GM12874 (cell line): Measurements from ENCODE around the gene MRTFA.

Experiments
- CTCF ChIP-seq: IDR thresholded peaks from 2 replicates; pipeline ENCODE4 v1.5.1; 2011; ENCODE audit warnings: low read depth, mild to moderate bottlenecking, control low read depth, low read length, moderate library complexity; ENCODE audit not compliant: insufficient read depth

Gene MRTFA

GRCh38 chr22:40462195-40462984, 174.1 kb downstream of the MRTFA start:
- no peak for TF ChIP-seq CTCF

- TF ChIP-seq CTCF: no peak
Observed at GRCh38 chr22:40453671-40454070, 182.8 kb downstream of the MRTFA start.

- no peak for TF ChIP-seq CTCF
Observed at GRCh38 chr22:40452730-40453487, 183.6 kb downstream of the MRTFA start.

DNA sequence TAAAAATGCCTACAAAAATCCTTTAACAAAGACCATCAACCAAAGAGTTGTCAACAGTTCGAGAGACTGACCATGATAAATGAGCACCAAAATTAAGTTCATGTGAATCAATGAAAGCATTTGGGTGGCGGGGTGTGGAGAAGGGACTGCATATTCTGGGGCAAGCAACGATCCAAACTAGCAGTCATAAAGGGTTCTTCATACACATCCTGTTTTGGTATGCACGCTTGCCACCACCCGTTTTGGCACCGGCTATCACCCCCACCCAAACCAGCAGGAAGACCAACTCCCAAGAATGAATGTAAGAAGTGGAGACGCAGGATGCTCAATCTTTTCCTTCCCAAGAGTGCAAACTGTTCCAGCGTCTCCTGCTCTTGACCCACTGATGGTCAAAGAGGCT, 185.3 kb downstream of the MRTFA start:
- no peak for TF ChIP-seq CTCF

- TF ChIP-seq CTCF: no peak
Observed at GRCh38 chr22:40450616-40451015, 185.9 kb downstream of the MRTFA start.

GRCh38 chr22:40449676-40450035, 186.9 kb downstream of the MRTFA start:
- TF ChIP-seq CTCF: no peak

DNA sequence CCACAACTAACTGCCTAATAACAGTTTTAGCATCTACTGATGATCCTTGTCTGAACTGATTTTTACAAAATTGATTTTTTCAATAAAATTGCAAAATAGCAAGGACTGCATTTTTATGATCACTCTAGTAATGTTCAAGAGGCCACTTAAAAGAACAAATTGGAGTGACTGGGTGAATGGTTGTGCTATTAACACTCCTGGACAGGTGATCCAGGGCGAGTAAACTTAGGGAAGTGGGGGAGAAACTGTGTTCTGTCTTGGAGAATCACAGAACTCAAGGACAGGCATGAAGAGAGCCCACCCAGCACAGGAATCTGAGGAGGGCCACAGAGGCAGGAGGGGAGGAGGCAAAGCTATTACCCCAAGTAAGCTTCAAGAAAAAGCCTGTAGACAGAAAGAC, 190.3 kb downstream of the MRTFA start:
- no peak for TF ChIP-seq CTCF
